ENCODE measurements around the gene C19orf67. TPM values are rescaled to one million over a fixed set of nuclear protein-coding genes. Genes with fewer than 3 reads are reported as not detected.
A peak's percentile ranks its signal among the peaks of the same experiment; 100 is the strongest.

The C19orf67 gene
- total and polyA plus RNA-seq, 9 donors: 0.18 TPM; not detected in 8

- peaks cover 75% of the 10 kb centered on the region for H3K4me1 ChIP-seq (ENCODE audit: control insufficient read depth, insufficient read depth, low read length)
- no peaks in the 10 kb centered on the region for H3K27me3 ChIP-seq (ENCODE audit: control insufficient read depth, insufficient read depth, low read length)
- H3K27ac ChIP-seq (ENCODE audit: low read length): no peak overlapping the region
- no peaks in the 10 kb centered on the region for H3K9me3 ChIP-seq (replicated peaks; ENCODE audit: control insufficient read depth, low read depth, low read length)
- DNase-seq: no peak
- H3K36me3 ChIP-seq (ENCODE audit: control insufficient read depth, insufficient read depth, low read length): peaks cover 35% of the 10 kb centered on the region
- no peak overlapping the region for H3K4me3 ChIP-seq (ENCODE audit: low read length)
- WGBS (ENCODE audit: insufficient coverage): no CpG with 5 or more reads among the region's 1 CpG
Measured at GRCh38 chr19:14111486-14111885, 25.9 kb upstream of the C19orf67 start.

GRCh38 chr19:14110650-14111049, 25.1 kb upstream of the C19orf67 start:
- Histone ChIP-seq H3K4me3 (ENCODE audit: low read length) (no peak overlapping the region), H3K4me1 (ENCODE audit: control insufficient read depth, insufficient read depth, low read length) (peaks cover 68% of the 10 kb centered on the region), H3K27ac (ENCODE audit: low read length) (no peak overlapping the region), H3K36me3 (ENCODE audit: control insufficient read depth, insufficient read depth, low read length) (peaks cover 39% of the 10 kb centered on the region), H3K9me3 (replicated peaks; ENCODE audit: control insufficient read depth, low read depth, low read length) (no peaks in the 10 kb centered on the region), H3K27me3 (ENCODE audit: control insufficient read depth, insufficient read depth, low read length) (no peaks in the 10 kb centered on the region)
- 100% methylated on average over 1 of the region's 2 CpGs for WGBS (ENCODE audit: insufficient coverage)
- no peak for DNase-seq

GRCh38 chr19:14107581-14108461, 22.2 kb upstream of the C19orf67 start:
- H3K27me3 ChIP-seq (ENCODE audit: control insufficient read depth, insufficient read depth, low read length): no peaks in the 10 kb centered on the region
- H3K9me3 ChIP-seq (replicated peaks; ENCODE audit: control insufficient read depth, low read depth, low read length): no peaks in the 10 kb centered on the region
- peaks cover 45% of the 10 kb centered on the region for H3K36me3 ChIP-seq (ENCODE audit: control insufficient read depth, insufficient read depth, low read length)
- DNase-seq: peak; percentile 73
- WGBS (ENCODE audit: insufficient coverage): 57% methylated on average over 18 of the region's 23 CpGs
- no peak overlapping the region for H3K4me3 ChIP-seq (ENCODE audit: low read length)
- H3K4me1 ChIP-seq (ENCODE audit: control insufficient read depth, insufficient read depth, low read length): peaks cover 47% of the 10 kb centered on the region
- peak overlapping the region; percentile 86 for H3K27ac ChIP-seq (ENCODE audit: low read length)

- Histone ChIP-seq H3K4me3 (ENCODE audit: low read length) (no peak overlapping the region), H3K9me3 (replicated peaks; ENCODE audit: control insufficient read depth, low read depth, low read length) (no peaks in the 10 kb centered on the region), H3K4me1 (ENCODE audit: control insufficient read depth, insufficient read depth, low read length) (peaks cover 41% of the 10 kb centered on the region), H3K27ac (ENCODE audit: low read length) (peak overlapping the region; percentile 86), H3K27me3 (ENCODE audit: control insufficient read depth, insufficient read depth, low read length) (no peaks in the 10 kb centered on the region), H3K36me3 (ENCODE audit: control insufficient read depth, insufficient read depth, low read length) (peaks cover 55% of the 10 kb centered on the region)
- 86% methylated on average over 12 of the region's 16 CpGs for WGBS (ENCODE audit: insufficient coverage)
- peak; percentile 58 for DNase-seq
Measured at GRCh38 chr19:14106840-14107239, 21.3 kb upstream of the C19orf67 start.

GRCh38 chr19:14105680-14106079, 20.1 kb upstream of the C19orf67 start:
- peaks cover 60% of the 10 kb centered on the region for H3K36me3 ChIP-seq (ENCODE audit: control insufficient read depth, insufficient read depth, low read length)
- H3K4me3 ChIP-seq (ENCODE audit: low read length): no peak overlapping the region
- no peak for DNase-seq
- 65% methylated on average over 4 of the region's 8 CpGs for WGBS (ENCODE audit: insufficient coverage)
- peaks cover 32% of the 10 kb centered on the region for H3K4me1 ChIP-seq (ENCODE audit: control insufficient read depth, insufficient read depth, low read length)
- no peak overlapping the region for H3K27ac ChIP-seq (ENCODE audit: low read length)
- H3K27me3 ChIP-seq (ENCODE audit: control insufficient read depth, insufficient read depth, low read length): no peaks in the 10 kb centered on the region
- H3K9me3 ChIP-seq (replicated peaks; ENCODE audit: control insufficient read depth, low read depth, low read length): no peaks in the 10 kb centered on the region

GRCh38 chr19:14103310-14103709, 17.7 kb upstream of the C19orf67 start:
- no peaks in the 10 kb centered on the region for H3K9me3 ChIP-seq (replicated peaks; ENCODE audit: control insufficient read depth, low read depth, low read length)
- H3K4me3 ChIP-seq (ENCODE audit: low read length): no peak overlapping the region
- no peak overlapping the region for H3K27ac ChIP-seq (ENCODE audit: low read length)
- H3K36me3 ChIP-seq (ENCODE audit: control insufficient read depth, insufficient read depth, low read length): peaks cover 65% of the 10 kb centered on the region
- DNase-seq: peak; percentile 25
- H3K4me1 ChIP-seq (ENCODE audit: control insufficient read depth, insufficient read depth, low read length): peaks cover 27% of the 10 kb centered on the region
- H3K27me3 ChIP-seq (ENCODE audit: control insufficient read depth, insufficient read depth, low read length): no peaks in the 10 kb centered on the region
- no CpG with 5 or more reads among the region's 1 CpG for WGBS (ENCODE audit: insufficient coverage)

- H3K4me1 ChIP-seq (ENCODE audit: control insufficient read depth, insufficient read depth, low read length): peaks cover 22% of the 10 kb centered on the region
- H3K9me3 ChIP-seq (replicated peaks; ENCODE audit: control insufficient read depth, low read depth, low read length): no peaks in the 10 kb centered on the region
- peaks cover 66% of the 10 kb centered on the region for H3K36me3 ChIP-seq (ENCODE audit: control insufficient read depth, insufficient read depth, low read length)
- H3K4me3 ChIP-seq (ENCODE audit: low read length): no peak overlapping the region
- H3K27ac ChIP-seq (ENCODE audit: low read length): no peak overlapping the region
- no peaks in the 10 kb centered on the region for H3K27me3 ChIP-seq (ENCODE audit: control insufficient read depth, insufficient read depth, low read length)
- DNase-seq: no peak
- 62% methylated on average over 9 of the region's 10 CpGs for WGBS (ENCODE audit: insufficient coverage)
Measured at GRCh38 chr19:14102756-14103155, 17.2 kb upstream of the C19orf67 start.

- 43% methylated on average over 6 of the region's 11 CpGs for WGBS (ENCODE audit: insufficient coverage)
- Histone ChIP-seq H3K4me1 (ENCODE audit: control insufficient read depth, insufficient read depth, low read length) (peaks cover 16% of the 10 kb centered on the region), H3K4me3 (ENCODE audit: low read length) (no peak overlapping the region), H3K27me3 (ENCODE audit: control insufficient read depth, insufficient read depth, low read length) (no peaks in the 10 kb centered on the region), H3K27ac (ENCODE audit: low read length) (no peak overlapping the region), H3K36me3 (ENCODE audit: control insufficient read depth, insufficient read depth, low read length) (peaks cover 66% of the 10 kb centered on the region), H3K9me3 (replicated peaks; ENCODE audit: control insufficient read depth, low read depth, low read length) (no peaks in the 10 kb centered on the region)
- no peak for DNase-seq
Measured at GRCh38 chr19:14102102-14102696, 16.6 kb upstream of the C19orf67 start.

GRCh38 chr19:14101003-14101545, 15.5 kb upstream of the C19orf67 start:
- peaks cover 70% of the 10 kb centered on the region for H3K36me3 ChIP-seq (ENCODE audit: control insufficient read depth, insufficient read depth, low read length)
- no peak overlapping the region for H3K27ac ChIP-seq (ENCODE audit: low read length)
- no peaks in the 10 kb centered on the region for H3K27me3 ChIP-seq (ENCODE audit: control insufficient read depth, insufficient read depth, low read length)
- no peak overlapping the region for H3K4me3 ChIP-seq (ENCODE audit: low read length)
- no peak for DNase-seq
- WGBS (ENCODE audit: insufficient coverage): 100% methylated on average over 1 of the region's 6 CpGs
- H3K4me1 ChIP-seq (ENCODE audit: control insufficient read depth, insufficient read depth, low read length): peaks cover 9% of the 10 kb centered on the region
- no peaks in the 10 kb centered on the region for H3K9me3 ChIP-seq (replicated peaks; ENCODE audit: control insufficient read depth, low read depth, low read length)

GRCh38 chr19:14097532-14098151, 12.1 kb upstream of the C19orf67 start:
- H3K4me3 ChIP-seq (ENCODE audit: low read length): no peak overlapping the region
- no peak overlapping the region for H3K27ac ChIP-seq (ENCODE audit: low read length)
- peaks cover 1% of the 10 kb centered on the region for H3K4me1 ChIP-seq (ENCODE audit: control insufficient read depth, insufficient read depth, low read length)
- WGBS (ENCODE audit: insufficient coverage): 82% methylated on average over 17 of the region's 21 CpGs
- H3K27me3 ChIP-seq (ENCODE audit: control insufficient read depth, insufficient read depth, low read length): no peaks in the 10 kb centered on the region
- DNase-seq: no peak
- peaks cover 65% of the 10 kb centered on the region for H3K36me3 ChIP-seq (ENCODE audit: control insufficient read depth, insufficient read depth, low read length)
- peaks cover 9% of the 10 kb centered on the region for H3K9me3 ChIP-seq (replicated peaks; ENCODE audit: control insufficient read depth, low read depth, low read length)
